ENCODE data around the gene TTC28.
"Not testable (repeated sequence)": the region's sequence is repeated elsewhere in the genome, so short reads cannot be mapped to it uniquely, and the experiment has no call there.

TTC28 gene

GRCh38 chr22:28674121-28674563 lies 5.5 kb downstream of the TTC28 start:
- peak in 1 of 2 donors; percentile 77 for DNase-seq

DNA sequence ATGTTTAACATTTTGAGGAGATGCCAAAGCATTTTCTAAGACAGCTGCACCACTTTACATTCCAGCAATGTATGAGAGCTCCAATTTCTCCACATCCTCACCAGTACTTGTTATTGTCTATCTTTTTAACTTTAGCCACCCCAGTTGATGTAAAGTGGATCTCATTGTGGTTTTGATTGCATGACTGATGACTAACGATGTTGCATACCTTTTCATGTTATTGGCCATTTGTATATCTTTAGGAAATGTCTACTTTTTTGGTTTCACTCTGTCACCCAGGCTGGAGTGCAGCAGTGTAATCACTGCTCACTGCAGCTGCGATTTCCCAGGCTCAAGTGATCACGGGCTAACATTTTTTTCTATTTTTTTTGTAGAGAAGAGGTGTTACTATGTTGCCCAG lies 8.9 kb downstream of the TTC28 start:
- no peak for DNase-seq

- peak in 1 of 2 donors; percentile 89 for DNase-seq
Measured at GRCh38 chr22:28670161-28670560, 9.5 kb downstream of the TTC28 start.

DNA sequence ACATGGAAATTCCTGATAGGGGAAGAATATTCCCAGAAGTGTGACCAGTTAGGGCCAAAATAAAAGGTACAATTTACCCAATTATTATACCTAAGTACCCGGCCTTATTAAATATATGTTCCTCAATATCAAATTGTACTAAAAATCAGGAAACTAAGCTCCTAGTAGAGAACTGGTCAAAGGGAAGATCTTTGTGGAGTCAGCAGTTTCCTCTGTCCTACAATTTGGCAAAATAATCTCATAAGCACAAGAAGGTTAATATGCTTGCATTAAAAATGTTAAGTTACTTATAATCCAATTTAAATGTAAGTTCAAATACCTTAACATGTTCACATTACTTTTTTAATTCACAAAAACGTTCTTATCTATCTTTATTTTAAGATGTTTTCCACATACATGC lies 10.3 kb downstream of the TTC28 start:
- DNase-seq: no peak

- not testable (repeated sequence) for DNase-seq
Measured at GRCh38 chr22:28663569-28663942, 16.1 kb downstream of the TTC28 start.

DNA sequence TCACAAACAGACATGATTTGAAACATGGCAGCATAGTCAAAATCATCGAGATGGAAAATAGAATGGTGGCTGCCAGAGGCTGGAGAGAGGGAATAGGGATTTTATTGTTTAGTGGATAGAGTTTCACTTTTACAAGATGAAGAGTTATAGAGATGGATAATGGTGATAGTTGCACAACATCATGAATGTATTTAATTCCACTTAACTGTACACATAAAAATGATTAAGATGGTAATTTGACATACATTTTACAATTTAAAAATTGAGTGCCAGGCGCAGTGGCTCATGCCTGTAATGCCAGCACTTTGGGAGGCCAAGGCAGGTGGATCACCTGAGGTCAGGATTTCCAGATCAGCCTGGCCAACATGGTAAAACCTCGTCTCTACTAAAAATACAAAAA lies 21.2 kb downstream of the TTC28 start:
- DNase-seq: no peak

GRCh38 chr22:28656181-28656580 lies 23.5 kb downstream of the TTC28 start:
- peak in 1 of 2 donors; percentile 9 for DNase-seq

DNA sequence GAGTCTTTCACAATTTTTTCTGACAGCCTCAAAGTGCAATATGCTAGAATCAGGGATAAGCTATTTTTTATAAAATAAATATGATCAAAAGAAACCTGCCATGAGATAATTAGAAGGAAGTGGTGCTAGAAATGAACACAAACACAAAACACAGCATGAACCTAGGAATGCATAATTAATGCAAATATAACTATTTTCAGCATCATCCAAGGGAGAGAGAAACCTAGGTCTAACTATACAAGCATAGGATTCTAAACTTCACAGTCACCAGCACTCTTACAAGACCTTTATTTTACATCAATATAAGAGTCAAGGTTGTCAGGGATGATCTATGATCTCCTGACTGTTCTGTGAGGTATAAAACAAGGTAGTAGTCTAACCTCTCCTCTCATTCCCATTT lies 29.2 kb downstream of the TTC28 start:
- DNase-seq: no peak

GRCh38 chr22:28648792-28649191 lies 30.8 kb downstream of the TTC28 start:
- DNase-seq: no peak

DNA sequence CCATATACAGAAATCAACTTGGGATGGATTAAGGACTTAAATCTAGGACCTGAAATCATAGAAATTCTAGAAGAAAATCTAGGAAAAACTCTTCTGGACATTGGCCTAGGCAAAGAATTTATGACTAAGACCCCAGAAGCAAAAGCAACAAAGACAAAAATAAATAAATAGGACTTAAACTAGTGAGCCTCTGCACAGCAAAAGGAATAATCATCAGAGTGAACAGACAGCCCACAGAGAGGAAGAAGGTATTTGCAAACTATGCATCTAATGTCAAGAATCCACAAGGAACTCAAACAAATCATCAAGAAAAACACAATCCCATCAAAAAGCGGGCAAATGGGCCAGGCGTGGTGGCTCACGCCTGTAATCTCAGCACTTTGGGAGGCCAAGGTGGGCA lies 32.4 kb downstream of the TTC28 start:
- DNase-seq: no peak

GRCh38 chr22:28639321-28639720 lies 40.3 kb downstream of the TTC28 start:
- DNase-seq: no peak

DNA sequence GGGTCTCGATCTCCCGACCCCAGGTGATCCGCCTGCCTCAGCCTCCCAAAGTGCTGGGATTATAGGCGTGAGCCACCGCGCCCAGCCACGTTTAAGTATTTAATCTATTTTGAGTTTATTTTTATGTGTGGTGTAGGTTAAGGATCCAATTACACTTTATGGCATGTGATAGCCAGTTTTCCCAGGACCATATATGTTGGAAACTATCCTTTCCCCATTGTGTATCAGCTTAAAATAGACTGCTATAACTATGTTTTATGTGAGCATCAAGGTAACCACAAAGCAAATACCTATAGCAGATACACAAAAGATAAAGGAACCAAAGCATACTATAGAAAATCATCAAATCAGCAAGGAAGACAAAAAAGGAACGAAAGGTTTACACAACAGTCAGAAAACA lies 42.4 kb downstream of the TTC28 start:
- no peak for DNase-seq

DNA sequence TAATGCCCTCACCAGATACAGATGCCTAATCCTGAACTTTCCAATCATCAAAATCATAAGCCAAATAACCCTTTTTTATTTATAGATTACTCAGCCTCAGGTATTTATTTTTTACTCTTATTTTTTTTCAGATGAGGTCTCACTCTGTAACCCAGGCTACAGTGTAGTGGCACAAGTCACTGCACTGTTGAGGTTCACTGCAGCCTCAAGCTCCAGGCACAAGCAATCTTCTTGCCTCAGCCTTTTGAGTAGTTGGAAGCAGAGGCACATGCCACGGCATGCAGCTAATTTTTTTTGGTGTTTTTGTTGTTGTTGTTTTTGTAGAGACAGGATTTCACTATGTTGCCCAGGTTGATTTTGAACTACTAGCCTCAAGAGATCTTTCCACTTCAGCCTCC lies 49.5 kb downstream of the TTC28 start:
- DNase-seq: no peak

GRCh38 chr22:28629420-28630176 lies 50.0 kb downstream of the TTC28 start:
- DNase-seq: no peak

DNA sequence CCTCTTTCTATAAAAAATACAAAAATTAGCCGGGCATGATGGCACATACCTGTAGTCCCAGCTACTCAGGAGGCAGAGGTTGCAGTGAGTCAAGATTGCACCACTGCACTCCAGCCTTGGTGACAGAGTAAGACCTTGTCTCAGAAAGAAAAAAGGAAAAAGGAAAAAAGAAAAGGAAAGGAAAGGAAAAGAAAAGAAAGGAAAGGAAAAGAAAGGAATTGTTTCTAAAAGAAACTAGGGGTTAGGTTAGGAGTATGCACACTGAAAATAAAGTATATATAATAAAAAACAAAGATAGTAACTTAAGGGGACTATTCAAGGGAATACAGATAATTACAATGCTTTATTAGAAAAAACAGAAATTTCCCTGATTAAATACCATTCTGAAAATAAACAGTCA lies 50.9 kb downstream of the TTC28 start:
- no peak for DNase-seq

- no peak for DNase-seq
Measured at GRCh38 chr22:28627791-28628190, 51.8 kb downstream of the TTC28 start.

GRCh38 chr22:28620244-28620922 lies 59.3 kb downstream of the TTC28 start:
- DNase-seq: no peak

DNA sequence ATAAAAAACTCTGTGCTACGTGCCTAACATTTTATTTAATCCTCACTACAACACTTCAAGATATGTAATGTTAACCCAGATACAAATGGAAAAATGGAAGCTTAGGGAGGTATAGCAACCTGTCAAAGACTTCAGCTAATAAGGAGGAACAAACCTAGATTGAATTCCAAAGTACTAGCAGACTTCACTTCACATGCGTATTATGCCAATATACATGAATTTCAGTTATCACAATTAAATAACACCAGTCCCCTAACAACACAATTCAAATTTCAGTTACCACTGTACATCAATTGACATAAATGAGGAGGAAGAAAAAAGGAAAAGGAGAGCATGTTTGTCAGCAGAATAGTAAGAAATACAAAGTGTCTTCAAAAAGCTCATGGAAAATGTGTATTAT lies 60.4 kb downstream of the TTC28 start:
- no peak for DNase-seq

DNA sequence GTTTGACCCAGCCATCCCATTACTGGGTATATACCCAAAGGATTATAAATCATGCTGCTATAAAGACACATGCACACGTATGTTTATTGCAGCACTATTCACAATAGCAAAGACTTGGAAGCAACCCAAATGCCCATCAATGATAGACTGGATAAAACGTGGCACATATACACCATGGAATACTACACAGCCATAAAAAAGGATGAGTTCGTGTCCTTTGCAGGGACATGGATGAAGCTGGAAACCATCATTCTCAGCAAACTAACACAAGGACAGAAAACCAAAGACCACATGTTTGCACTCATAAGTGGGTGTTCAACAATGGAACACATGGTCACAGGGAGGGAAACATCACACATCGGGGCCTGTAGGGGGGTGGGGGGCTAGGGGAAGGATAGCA lies 64.2 kb downstream of the TTC28 start:
- not testable (repeated sequence) for DNase-seq

DNA sequence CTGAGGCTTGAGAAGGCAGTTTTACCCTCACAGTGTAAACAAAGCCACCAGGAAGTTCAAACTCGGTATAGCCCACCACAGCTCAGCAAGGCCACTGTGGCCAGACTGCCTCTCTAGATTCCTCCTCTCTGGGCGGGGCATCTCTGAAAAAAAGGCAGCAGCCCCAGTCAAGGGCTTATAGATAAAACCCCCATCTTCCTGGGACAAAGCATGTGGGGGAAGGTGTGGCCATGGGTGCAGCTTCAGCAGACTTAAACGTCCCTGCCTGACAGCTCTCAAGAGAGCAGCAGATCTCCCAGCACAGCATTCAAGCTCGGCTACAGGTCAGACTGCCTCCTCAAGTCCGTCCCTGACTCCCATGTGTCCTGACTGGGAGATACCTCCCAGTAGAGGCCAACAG lies 69.7 kb downstream of the TTC28 start:
- DNase-seq: no peak

GRCh38 chr22:28608546-28608945 lies 71.1 kb downstream of the TTC28 start:
- no peak for DNase-seq

DNA sequence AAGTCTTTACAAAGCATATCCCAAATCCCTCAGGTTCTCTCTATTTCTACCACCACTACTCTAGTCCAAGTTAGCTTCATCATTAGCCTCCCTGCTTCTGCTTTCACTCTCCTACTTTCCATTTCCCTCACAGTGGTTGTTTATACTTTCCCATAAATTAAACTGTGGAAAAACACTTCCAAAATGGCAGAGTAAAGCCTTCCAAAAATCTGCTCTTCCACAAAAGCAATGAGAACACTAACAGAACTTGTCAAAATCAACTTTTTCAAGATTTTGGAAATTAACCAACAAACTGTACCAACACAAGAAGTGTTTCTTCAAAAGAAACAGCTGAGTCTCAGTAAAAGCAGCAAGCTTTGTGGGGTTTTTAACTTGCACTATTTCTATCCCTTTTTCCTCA lies 71.8 kb downstream of the TTC28 start:
- DNase-seq: no peak

- no peak for DNase-seq
Measured at GRCh38 chr22:28604966-28605761, 74.5 kb downstream of the TTC28 start.

- DNase-seq: no peak
Measured at GRCh38 chr22:28601915-28602314, 77.7 kb downstream of the TTC28 start.

All from bone marrow (tissue), 2 donors.